ENCODE data around the gene AP4E1.
"Not testable (repeated sequence)": the region's sequence is repeated elsewhere in the genome, so short reads cannot be mapped to it uniquely, and the experiment has no call there.

The AP4E1 gene

DNA sequence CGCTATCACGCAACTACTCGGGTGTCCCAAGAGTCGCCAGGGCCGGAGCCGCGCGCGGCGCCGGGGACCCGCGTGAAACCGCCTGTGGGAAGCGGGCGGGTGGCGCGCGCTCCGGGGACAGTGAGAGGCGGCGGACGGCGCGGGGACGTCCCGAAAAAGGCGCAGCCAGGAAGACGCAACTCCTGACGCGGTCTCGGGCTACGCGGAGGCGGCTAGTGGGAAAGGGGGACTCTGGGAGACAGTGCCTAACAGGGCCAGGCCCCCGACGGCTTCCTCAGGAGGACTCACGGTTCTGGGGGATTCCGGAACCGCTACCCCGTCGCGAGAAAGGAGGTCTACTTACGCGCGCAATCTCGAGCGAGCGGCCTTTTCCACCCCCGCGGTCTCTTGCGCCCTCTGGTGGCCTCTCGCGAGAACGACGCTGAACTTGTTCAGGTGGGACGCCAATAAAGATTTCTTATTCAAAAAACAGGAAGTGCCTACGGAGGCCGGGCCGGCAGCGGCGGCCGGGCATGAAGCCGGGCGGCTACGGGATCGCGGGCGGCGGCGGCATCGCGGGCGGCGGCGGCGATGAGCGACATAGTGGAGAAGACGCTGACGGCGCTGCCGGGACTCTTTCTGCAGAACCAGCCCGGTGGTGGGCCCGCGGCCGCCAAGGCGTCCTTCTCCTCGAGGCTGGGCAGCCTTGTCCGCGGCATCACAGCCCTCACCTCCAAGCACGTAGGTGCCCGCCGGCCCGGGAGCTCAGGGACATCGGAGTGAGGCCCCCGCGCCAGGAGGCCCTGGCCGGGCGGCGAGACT lies at the start of gene AP4E1:
Gene AP4E1 (plus strand): TSS at position 475 of the 801 bp plus-strand sequence. CDS start 96 bp downstream, at position 571.
- DNase-seq: peak; percentile 94

DNA sequence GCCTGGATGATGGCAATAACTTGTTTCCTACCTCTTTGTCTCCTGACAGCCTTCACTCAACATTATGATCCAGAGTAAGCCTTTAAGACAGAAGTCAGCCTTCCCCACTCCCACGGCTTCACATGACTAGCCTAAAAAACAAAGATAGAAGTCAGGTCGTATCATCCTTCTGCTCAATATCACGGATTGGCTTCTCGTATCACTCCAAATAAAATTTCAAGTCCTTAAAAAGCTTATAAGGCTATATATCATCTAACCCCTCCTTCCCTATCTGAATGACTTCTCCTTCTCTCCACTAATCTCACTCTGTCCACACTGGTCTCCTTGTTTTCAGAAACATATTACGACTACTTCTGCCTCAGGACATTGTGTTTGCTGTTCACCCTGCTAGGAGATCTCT lies 47.7 kb upstream of the AP4E1 start:
- DNase-seq: no peak

DNA sequence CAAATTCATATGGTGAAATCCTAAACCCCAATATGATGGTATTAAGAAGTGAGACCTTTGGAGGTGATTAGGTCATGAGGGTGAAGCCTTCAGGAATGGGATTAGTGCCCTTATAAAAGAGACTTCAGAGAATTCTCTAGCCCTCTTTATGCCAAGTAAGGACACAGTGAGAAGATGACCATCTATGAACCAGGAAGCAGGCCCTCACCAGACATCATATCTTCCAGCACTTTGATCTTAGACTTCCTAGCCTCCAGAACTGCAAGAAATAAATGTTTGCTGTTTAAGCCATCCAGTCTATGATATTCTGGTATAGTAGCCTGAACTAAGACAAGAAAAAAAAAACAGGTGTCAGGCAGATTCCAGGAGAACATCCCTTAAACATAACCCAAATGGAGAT lies 45.9 kb upstream of the AP4E1 start:
- no peak for DNase-seq

DNA sequence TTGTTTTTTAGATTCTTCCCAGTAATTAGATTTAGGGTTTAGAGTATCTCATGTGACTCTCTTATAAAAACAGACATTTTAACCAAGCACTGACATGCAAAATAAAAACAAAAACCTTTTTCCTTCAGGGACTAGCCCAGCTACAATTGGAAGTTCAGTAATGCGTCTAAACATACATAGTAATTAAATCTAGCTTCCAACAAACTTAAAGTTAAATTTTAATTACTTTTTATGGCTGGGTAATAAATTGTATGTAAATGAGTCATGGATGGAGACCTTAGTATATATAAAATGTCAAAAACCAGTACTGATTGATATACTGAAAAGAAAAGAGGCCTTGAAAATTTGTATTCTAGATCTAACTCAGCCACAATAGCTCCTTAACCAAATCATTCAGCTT lies 43.6 kb upstream of the AP4E1 start:
- DNase-seq: no peak

DNA sequence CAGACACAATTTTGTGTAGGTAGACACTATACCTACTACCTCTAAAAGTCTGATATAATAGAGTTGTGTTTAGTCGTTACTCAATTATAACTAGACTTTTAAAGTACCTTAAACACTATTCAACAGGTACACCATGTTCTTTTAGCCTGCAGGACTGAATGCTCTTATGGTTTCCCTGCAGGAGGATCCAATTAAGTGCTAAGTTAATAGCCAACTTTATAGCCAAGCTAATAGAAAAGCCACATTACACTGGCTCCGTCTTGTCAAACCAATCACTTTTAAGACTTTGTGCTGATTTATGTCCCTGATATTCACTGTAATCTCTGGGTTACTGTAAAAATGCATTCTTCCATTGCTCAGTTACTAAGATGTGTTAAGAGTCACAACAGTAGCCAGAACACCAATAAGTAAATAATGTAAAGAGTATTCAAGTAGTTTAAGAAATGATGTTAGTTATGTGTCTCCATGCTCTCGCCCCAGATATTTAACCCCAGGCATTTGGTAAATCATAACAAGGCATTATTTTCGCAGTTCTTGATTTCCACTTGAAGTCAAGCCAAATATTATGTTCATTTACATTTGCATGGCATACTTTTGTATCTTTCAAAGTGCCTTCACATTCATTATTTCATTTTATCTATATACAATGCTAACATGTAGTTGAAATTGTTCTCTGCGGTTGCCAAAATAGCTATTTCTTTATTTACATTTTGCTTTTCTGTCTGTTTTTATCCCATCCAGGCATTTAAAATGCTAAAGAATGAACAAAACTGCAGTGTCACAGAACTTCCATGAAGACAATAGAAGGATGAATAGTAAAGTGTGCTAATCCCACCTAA lies 42.7 kb upstream of the AP4E1 start:
- DNase-seq: no peak

DNA sequence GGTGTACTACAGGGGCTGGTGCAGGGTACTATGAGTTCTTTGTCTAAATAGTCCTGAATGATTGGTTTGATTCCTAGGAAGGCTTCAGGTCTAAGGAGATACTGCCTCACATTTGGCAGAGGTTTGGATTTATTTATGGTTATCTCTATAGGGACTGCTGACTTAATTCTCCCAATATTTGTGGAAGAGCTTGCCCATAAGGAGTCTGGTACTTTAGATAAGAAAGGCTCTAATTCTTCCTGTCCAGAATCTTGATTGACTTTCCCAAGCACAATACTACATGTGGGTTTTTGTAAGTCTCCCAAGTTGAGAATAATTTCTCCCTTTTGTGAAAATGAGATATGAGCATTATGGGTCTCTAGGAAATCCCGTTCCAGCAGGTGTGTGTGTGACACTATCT lies 36.7 kb upstream of the AP4E1 start:
- DNase-seq: no peak

DNA sequence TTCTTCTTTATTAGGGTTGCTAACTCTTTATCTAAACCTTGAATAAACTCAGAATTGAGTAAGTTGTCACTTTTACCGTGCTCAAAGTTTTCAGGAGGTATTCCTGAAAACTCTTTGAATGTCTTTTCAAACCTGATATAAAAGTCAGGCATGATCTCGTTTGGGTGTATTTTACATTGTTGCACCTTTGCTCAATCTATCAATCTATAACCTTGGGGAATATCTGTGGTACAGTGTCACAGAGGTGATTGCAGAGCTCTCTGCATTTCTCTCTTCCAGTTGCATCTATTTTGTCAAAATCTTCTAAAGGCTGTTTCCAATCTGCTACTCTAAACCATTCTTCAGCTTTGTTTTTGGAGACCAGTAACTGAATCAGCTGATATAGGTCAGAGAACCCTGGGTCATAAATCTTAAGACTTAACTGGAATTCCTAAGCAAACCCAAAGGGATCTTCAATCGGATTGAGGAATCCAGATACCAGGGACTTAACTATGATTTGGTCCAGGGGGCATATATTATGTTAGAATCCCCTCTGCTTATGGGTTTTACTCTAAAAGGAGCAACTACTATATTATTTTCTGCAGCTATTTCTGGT lies 35.6 kb upstream of the AP4E1 start:
- no peak for DNase-seq

DNA sequence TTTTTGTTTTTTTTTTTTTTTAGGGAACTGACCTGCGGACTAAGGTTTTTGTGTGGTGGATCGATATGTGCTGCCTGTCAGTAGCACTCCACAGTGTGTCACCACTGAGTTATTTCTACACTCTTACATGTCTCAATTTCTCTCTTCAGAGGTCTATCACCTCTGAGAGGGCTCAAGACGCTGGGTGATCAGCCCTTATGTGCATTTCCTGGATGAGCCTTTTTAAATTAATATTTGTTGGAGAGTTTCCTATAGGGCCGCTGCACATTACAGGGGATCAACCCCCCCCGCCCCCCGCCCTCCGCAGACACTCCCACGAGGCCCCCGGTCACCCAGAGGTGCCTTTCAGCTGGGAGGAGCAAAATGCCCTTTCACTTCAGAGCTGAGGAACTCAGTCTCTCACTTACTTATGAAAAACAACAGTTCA lies 34.5 kb upstream of the AP4E1 start:
- no peak for DNase-seq

DNA sequence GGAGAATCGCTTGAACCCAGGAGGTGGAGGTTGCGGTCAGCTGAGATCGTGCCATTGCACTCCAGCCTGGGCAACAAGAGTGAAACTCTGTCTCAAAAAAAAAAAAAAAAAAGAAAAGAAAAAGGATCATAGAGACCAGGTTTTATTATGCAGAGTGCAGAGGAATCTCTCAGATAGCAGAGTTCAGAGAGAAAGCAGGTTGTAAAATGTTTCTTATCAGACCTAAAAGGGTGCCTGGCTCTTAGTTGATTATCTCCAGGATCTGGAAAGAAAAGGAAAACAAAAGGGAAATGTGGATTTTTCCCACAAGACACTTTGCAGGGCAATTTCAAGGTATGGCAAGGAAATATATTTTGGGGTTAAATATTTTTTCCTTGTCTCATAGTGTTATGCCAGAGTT lies 33.2 kb upstream of the AP4E1 start:
- DNase-seq: not testable (repeated sequence)

DNA sequence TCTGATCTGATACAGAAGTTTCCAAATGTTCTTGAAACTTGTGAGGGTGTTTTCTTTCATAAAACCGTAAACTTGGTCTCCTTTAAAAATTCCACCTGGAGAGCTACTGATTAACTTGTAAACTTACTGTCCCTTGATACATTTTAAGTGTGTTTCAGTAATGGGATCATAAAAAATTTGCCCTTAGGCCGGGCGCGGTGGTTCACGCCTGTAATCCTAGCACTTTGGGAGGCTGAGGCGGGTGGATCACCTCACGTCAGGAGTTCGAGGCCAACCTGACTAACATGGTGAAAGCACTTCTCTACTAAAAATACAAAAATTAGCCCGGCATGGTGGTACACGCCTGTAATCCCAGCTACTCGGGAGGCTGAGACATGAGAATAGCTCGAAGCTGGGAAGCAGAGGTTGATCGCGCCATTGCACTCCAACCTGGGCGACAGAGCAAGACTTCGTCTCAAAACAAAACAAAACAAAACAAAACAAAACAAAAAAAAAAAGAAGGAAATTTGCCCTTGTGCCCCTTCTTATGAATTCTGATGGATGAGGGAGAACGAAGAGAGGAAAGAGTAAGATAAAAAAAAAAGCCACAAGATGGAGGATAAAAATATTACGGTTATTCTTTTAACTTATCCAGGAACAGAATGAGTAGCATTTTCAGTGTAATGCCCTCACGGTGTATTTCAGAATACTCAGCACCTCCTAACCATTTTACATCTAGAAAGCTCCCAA lies 32.1 kb upstream of the AP4E1 start:
- no peak for DNase-seq

DNA sequence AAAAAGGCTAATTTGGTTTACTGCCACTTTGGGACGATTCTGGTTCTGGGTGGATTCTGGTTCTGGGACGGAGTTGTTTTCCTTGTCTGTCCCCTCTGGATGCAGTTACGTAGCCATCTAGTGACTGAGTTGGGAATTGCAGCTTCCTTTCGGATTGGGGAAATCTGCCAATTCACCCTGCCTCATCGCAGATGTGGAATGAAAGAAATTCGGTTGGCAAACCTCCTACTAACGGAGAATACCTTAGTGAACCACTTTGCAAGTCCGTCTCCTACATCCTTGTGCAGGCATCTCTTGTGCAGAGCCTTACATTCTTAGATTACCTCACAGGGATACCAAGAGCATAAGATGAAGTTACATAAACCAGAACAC lies 31.5 kb upstream of the AP4E1 start:
- DNase-seq: peak; percentile 76

DNA sequence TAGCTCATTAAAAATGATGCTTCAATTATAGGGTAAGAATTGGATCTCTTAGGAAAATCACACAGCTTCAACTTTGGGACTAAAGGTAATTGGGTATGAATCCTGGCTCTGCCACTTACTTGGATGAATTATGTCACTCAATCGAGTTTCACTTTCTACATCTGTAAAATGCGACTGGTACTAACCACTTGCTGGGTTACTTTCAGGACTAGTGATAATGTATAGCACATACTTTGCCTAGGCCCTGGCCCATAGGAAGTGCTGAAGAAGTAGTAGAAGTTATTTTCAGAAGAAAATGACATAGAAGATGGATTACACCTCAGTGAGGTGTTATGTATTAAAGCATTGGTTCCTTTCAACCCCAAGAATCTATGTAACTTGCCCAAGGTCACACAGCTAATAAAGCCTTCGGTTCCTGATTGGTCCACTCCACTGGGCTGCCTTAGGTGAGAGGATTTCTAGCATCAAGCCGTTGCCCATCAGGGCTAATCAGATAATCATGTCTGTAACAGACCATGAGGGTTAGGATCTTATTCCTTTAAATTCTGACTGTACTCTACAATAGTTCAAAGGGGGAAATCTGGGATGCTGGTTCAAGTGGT lies 29.4 kb upstream of the AP4E1 start:
- no peak for DNase-seq

DNA sequence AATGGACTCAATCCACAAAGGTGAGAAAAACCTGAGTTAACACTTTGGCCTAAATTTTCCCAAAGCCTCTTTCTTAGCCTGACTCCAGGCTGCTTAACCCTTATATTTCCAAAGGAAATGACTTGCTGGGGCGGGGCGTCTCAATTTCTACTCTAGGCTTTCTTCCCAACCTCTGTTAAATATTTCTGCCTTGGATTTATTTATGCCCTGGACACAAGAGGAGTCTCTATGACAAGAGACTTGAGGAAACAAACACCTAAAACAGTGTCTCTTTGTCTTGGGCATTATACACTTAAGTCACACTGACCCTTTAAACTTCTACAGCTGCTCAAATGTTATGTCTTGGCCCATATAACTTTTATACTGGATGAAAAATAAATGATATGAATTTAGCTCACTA lies 28.3 kb upstream of the AP4E1 start:
- DNase-seq: no peak

DNA sequence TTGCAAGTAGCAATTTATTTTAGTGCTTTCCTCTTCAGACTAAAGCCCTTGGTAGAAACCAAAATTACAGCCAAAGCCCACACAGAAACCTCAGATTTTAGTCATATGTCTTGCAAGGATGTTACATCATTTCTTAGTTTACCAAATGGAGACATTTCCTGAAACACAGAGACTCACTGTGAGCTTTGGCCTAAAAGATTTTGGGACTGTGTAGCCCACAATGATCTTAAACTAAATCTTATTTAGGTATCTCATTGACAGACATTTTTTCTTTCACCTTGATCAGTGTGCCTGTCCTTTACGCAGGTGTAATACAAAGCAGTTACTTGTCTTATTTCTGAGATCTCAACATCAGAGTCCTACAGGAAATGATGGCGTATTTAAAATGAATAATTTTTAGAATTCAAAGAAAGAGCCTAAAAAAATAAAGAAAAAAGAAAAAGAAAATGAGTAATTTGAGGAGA lies 27.8 kb upstream of the AP4E1 start:
- DNase-seq: no peak

DNA sequence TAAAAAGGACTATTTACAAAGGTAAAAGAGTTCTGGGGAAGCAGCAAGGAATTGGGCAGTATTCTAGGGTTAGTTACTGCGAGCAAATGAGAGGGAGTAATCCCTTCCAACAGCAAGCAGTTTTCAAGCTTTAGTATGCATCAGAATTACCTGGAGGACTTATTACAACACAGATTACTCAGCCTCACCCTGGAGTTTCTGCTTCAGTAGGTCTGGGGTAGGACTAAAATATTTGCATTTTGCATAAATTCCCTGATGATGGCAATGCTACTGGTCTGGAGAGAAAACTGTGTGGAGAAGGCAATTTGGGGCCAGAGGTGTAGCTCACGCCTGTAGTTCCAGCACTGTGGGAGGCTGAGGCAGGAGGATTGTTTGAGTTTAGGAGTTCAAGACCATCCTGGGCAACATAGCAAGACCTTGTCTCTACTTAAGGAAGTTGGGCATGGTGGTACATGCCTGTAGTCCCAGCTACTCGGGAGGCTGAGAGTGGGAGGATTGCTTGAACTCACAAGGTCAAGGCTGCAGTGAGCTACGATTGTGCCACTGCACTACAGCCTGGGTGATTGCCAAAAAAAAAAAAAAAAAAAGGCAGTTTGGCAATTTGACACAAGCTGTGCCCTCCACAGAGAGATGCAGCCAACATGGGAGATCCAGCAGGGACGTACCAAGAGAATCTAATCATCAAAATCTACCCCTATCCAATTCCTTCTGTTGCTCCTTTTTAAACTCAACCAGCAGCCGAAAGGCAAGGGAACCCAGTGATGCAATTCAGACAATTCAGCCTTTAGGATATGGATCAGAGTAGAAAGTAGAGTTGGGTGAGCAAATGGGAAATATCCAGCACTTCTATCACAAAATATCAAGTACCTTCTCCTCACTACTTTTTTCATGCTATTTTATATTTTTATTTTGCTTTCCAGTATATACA lies 27.1 kb upstream of the AP4E1 start:
- no peak for DNase-seq

DNA sequence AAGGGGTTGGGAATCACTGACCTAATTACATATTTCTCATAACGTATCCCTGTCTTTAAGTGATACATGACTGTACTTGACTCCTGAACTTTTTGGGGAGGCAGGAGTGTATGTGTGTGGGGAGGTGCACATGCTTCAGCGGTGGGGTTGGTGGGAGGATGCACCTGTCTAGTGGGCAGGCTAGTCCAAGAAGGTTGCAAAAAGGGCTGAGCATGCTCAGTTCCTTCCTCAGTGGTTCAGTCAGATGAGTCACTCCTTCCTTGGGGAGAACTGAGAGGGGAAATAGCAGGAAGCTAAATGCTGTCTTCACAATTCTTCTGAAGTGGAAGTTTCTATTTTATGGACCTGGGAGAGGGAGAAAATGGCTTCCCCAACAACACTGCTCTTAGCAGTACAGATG lies 24.6 kb upstream of the AP4E1 start:
- no peak for DNase-seq

DNA sequence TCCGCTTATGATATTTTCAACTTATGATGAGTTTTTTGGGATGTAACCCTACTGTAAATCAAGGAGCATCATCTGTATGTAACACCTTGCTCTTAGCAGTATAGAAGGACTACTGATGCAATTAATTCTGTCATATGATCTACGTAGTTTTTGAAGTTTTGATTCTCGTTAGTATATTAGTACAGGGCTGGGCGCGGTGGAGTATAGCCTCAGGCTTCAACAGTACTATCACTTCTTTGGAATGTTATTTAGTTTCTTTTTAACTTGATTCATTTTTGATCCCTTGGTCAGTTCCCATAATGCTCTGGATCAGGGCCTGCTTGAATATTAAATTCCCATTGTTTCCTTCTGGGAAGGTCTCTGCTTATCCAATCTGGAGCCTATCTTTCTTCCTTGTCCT lies 23.9 kb upstream of the AP4E1 start:
- no peak for DNase-seq

DNA sequence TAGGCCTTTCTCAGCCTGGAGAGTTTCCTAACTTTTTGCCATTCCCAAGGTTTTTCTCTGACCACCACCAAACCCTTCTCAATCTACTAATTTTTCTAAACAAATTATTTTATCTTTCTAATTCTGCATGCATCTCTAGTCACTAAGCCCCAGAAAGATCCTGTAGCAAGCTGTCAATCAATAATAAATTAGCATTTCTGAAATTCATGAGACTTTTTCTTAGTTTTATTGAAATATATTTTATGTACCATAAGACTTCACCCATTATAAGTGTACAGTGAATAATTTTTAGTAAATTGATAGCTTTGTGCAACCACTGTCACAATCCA lies 22.4 kb upstream of the AP4E1 start:
- no peak for DNase-seq

DNA sequence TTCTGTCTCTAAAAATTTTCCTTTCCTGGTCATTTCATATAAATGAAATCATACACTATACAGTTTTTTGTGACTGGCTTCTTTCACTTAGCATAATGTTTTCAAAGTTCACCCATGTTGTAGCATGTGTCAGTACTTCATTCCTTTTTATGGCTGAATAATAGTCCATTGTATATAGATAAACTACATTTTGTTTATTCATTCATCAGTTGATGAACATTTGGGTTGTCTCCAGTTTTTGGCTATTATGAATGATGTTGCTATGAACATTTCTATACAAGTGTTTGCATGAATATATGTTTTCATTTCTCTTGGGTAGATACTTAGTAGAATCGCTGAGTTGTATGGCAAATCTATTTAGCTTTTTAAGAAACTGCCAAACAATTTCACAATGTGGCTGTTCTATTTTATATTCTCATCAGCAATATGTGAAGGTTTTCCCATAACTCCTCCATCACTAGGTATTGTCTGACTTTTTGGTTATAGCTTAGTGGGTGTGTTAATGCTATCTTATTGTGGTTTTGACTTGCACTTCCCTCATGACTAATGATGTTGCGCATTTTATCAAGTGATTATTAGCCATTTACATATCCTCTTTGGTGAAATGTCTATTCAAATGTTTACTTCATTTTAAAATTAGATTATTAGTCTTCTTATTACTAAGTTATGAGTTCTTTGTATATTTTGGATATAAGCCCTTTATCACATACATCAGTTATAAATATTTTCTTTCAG lies 21.7 kb upstream of the AP4E1 start:
- DNase-seq: no peak

DNA sequence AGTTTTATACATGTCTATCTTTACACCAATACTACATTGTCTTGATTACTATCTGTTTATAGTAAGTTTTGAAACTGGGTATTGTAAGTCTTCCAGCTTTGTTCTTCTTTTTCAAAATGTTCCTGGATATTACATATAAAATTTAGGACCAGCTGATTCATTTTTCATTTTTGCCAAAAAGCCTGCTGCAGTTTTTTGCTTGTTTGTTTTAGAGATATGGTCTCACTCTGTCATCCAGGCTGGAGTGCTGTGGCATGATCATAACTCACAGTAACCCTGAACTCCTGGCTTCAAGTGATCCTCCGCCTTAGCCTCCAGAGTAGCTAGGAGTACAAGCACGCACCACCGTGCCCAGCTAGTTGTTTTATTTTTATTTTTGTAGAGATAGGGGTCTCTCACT lies 20.4 kb upstream of the AP4E1 start:
- DNase-seq: no peak

DNA sequence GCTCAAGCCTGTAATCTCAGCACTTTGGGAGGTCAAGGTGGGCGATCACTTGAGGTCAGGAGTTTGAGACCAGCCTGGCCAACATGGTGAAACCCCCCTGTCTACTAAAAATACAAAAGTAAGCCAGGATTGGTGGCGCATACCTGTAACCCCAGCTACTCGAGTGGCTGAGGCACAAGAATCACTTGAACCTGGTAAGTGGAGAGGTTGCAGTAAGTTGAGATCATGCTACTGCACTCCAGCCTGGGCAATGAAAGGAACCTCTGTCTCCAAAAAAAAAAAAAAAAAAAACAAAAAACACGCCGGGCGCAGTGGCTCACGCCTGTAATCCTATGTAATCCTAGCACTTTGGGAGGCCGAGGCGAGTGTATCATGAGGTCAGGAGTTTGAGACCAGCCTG lies 18.9 kb upstream of the AP4E1 start:
- DNase-seq: no peak
